Left ventricle myocardium superior (tissue), 1 donor: ENCODE measurements around the gene PGS1. TPM values are rescaled to one million over a fixed set of nuclear protein-coding genes. Genes with fewer than 3 reads are reported as not detected.

Experiments
- ATAC-seq: fragments of 200-7000 bp; cut with Tn5 transposase; one replicate; pipeline ENCODE4 v1.9.1; 2020; ENCODE audit warnings: mild to moderate bottlenecking, moderate library complexity
- DNase-seq: peaks from one replicate; pipeline ENCODE4 v3.0.0-alpha.2; 2020
- intact Hi-C: fragments of 100-400 bp; cut with micrococcal nuclease; formaldehyde crosslinking; loops from one replicate; pipeline ENCODE4 v1.11.0; 2022
- total RNA-seq: library from RNA; stranded (reverse); fragmentation: NEBNext Ultra II Directional; extraction: Animal tissue kit (Norgen Biotek cat#: 25700); gene quantifications from one replicate; pipeline ENCODE4 v1.2.1, GENCODE V29; 2021
- donor health status: DM: no; HTN: yes; CAD: no; lungs with severe emphysema.

The PGS1 gene
- total RNA-seq, 1 donor from 2014 or later = 18.3 TPM

DNA sequence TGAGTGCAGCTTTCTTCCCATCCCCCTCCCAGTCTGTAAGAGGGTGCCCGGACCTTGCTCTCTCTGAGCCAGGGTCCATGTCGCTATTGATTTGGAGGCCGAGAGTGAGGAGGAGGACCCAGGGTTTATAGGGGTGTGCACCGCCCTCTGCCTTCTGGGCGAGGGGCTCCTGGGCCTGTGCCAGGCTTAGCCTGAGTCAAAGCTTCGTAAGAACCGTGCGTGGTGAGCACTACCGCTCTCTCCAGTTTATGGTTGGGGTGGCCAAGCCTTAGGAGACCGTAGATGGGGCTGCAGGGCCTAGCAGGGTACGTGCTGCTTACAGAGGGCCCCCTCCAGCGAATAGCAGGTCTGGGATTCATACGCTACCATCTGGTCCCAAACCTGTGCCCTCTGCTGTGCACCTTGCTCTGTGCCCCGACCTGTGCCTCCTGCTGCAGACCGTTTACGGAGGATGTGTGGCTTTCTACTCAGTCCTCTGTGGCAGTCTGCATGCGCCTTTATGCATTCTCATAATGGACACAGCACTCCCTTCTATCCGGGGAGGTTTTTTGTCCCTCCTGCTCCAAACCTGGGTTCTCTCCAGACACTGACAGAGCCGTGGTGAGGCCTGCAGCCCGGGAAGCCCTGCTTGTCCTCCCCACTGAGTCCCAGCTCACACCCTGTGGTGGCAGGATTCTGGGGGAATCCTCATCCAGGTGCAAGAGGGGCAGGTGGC lies 54.7 kb downstream of the PGS1 start:
- ATAC-seq (no peak), DNase-seq (no peak)
- intact Hi-C loops = no loop called here

- ATAC-seq (no peak), DNase-seq (no peak)
- intact Hi-C loops = no loop called here
Measured at GRCh38 chr17:78433780-78434335, 55.4 kb downstream of the PGS1 start.

- DNase-seq (no peak), ATAC-seq (no peak)
- intact Hi-C loops = no loop called here
Measured at GRCh38 chr17:78434455-78435329, 56.2 kb downstream of the PGS1 start.

- intact Hi-C loops = no loop called here
- DNase-seq (no peak), ATAC-seq (no peak)
Measured at GRCh38 chr17:78435330-78436005, 57.0 kb downstream of the PGS1 start.

- no peak for DNase-seq
Measured at GRCh38 chr17:78437508-78438169, 59.2 kb downstream of the PGS1 start.

GRCh38 chr17:78438271-78438691 lies 59.8 kb downstream of the PGS1 start:
- ATAC-seq = no peak
- no peak for DNase-seq
- intact Hi-C loops = no loop called here

More at GRCh38 chr17:78437508-78438169, 59.2 kb downstream of the PGS1 start:
- intact Hi-C loops = no loop called here
- ATAC-seq = no peak

- no peak for DNase-seq
- intact Hi-C loops = no loop called here
- ATAC-seq = no peak
Measured at GRCh38 chr17:78438694-78439325, 60.4 kb downstream of the PGS1 start.

DNA sequence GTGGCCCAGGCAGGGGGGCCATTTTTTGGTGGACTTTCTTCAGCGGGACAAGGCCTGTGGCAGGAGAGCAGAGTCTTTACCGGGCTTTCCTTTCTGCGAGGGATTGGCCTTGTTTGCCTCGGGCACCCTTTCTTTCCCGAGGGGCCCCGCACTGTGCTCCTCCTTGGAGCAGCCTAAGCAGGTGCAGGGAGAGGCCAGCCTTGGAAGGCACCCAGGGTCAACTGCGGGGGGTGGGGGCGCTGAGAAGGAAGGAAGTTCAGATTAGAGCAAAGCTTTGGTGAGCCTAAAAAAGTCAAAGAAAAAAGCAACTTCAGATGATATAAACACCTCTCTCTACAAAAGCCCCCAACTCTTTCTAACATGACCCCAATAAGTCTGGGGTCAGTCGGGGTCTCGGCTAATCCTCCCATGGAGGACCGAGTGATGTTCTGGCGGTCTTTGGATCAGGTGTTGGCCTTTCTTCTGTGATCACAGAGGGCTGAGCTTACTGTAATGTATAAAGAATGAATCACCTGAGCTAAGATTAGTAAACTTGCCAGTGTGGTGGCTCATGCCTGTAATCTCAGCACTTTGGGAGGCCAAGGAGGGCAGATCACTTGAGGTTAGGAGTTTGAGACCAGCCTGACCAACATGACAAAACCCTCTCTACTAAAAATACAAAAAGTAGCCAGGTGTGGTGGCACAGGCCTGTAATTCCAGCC lies 63.0 kb downstream of the PGS1 start:
- DNase-seq (no peak), ATAC-seq (no peak)
- intact Hi-C loops = no loop called here

DNA sequence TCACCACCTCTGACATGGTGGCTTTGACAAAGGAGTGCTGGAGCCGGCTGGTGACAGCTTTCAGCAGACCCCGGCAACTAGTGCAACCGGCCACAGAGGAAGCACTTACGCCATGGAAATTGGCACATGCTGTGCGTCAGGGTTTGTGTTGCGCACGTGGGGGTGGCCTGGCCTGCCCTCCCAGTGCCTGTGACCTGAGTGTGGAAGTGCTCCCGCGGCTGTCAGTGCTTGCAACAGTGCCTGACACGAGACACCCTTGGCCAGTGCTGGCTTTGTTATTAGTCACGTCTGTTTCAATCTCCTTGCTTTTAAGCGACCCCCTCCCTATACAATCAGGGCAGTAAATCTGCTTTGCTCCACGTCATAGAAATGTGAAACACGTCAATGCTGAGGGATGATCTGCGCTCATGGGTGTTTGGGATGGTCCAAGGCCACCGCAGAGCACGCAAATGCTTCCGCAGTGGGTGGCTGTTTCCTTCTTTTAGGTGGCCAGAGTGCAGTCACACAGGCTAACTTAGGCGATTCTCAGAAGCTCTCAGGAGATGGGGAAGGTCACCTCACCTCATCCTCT lies 64.3 kb downstream of the PGS1 start:
- intact Hi-C loops = no loop called here
- peak; percentile 84 for ATAC-seq
- peak; percentile 76 for DNase-seq

DNA sequence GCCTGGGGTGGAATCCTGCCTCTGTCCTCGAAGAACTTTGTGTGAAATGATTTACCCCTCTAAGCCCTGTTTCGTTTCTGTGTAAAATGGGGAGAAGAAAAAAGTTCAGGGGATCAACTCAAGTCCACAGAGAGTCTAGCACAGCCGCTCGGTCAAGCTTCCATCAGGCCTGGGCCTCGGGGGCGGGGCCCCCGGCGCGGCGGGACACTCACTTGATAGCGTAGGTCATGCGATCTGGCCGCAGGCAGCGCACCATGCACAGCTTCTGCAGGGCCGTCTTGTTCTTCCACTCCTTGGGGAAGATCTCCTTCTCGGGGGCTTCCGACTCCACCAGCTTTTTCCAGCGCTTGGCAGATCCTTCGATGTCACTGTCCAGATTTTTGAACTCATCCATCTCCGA lies 65.9 kb downstream of the PGS1 start:
- ATAC-seq = no peak
- intact Hi-C loops = no loop called here
- DNase-seq = peak; percentile 15

GRCh38 chr17:78446833-78447232 lies 68.4 kb downstream of the PGS1 start:
- ATAC-seq = no peak
- intact Hi-C loops = no loop called here
- DNase-seq = no peak

GRCh38 chr17:78448356-78448993 lies 70.0 kb downstream of the PGS1 start:
- ATAC-seq = no peak
- intact Hi-C loops = no loop called here
- no peak for DNase-seq

DNA sequence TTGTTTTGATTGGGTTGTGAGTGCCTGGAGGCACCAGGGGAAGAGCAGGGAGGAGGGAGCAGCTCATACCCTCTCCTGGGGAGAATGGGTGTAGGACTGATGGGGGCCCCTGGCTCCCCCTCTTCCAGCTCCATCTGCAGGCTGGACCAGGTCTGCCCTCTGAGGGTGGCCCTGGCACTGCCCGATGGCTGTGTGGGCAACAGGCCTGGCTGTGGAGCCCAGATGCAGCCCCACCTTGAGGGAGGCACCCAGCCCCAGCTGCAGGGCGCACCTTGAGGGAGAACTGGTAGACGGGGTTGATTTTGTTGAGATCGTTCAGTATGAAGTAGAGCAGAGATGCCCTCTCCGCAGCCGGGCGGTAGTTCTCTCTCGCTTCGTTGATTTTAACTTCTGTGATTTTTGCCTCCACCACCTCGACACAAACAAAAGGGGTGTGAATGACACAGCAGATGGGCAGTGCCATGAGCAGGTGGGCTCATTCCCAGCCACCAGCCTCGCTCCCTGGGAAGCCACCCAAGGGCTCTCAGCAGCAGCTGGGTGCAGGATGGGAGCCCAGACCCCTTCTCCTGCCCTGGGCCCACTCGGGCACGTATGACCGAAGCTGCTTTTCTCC lies 71.6 kb downstream of the PGS1 start:
- ATAC-seq = no peak
- intact Hi-C loops = no loop called here
- DNase-seq = no peak

GRCh38 chr17:78450696-78451345 lies 72.4 kb downstream of the PGS1 start:
- DNase-seq (no peak), ATAC-seq (no peak)

GRCh38 chr17:78451753-78452152 lies 73.3 kb downstream of the PGS1 start:
- DNase-seq = no peak
- no peak for ATAC-seq
- intact Hi-C loops = no loop called here

More at GRCh38 chr17:78450696-78451345, 72.4 kb downstream of the PGS1 start:
- intact Hi-C loops = no loop called here

DNA sequence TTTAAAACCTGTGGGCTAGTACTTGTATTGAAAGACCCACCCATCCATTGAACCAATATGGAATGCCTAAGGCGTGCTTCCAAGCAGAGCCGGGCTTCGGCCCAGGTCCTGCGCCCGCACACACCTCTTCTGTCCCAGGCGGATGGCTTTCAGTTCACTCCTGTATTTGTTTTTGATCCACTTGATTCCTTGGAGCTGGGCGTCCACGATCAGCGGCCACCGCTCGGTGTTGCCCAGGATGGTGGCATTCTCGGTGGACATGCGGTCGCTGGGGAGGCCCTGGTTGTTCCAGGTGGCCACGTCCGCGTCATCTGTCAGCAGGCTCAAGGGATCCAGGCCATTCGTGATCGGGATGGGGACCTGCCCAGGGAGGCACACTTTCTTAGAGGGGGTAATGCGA lies 75.9 kb downstream of the PGS1 start:
- DNase-seq (peak; percentile 18), ATAC-seq (no peak)
- intact Hi-C loops = no loop called here
